GM12874 (cell line): ENCODE results near the gene HNMT.

Source experiments
- TF ChIP-seq, protein P1 (sequence below): IDR thresholded peaks from 2 replicates; pipeline ENCODE4 v1.5.1; 2011; ENCODE audit warnings: low read depth, mild to moderate bottlenecking, control low read depth, low read length, moderate library complexity; ENCODE audit not compliant: insufficient read depth

Gene HNMT

DNA sequence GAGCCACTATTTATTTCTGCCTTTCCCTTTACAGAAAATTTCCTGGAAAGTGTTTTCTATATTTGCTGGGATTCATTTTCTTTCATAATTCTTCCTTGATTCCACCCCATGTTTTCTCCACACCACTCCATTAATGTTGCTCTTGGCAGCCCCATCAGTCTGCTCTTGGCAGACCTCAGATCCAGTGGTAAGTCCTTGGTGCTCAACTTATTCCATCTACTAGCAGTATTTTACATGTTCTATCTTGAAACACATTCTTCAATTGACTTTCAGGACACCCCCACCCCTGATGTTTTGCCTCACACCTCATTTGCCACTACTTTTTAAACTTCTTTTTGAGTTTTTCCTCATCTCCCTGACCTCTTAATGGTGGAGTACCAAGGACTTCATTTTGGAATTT is 65.0 kb downstream of the HNMT start:
- TF ChIP-seq, protein P1, sequence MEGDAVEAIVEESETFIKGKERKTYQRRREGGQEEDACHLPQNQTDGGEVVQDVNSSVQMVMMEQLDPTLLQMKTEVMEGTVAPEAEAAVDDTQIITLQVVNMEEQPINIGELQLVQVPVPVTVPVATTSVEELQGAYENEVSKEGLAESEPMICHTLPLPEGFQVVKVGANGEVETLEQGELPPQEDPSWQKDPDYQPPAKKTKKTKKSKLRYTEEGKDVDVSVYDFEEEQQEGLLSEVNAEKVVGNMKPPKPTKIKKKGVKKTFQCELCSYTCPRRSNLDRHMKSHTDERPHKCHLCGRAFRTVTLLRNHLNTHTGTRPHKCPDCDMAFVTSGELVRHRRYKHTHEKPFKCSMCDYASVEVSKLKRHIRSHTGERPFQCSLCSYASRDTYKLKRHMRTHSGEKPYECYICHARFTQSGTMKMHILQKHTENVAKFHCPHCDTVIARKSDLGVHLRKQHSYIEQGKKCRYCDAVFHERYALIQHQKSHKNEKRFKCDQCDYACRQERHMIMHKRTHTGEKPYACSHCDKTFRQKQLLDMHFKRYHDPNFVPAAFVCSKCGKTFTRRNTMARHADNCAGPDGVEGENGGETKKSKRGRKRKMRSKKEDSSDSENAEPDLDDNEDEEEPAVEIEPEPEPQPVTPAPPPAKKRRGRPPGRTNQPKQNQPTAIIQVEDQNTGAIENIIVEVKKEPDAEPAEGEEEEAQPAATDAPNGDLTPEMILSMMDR, result no peak

DNA sequence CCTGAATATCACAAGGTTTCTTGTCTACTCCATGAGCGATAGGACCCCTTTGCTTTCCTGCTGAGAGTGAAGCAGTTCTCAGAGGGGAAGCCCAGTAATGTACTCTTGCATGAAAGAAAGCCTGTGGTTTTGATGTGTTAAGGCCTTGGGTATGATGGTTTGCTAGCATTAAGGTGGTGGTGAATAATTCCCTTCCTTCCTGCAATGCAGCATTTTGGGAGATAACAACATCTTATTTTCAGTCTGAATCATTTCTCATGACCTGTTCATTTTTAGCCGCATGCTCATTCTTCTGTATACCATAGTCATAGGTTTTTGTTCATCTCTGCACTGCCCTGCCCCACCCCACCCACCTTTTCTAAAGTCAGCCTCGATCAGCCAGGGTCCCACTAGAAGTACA is 66.2 kb downstream of the HNMT start:
- TF ChIP-seq, protein P1, result no peak

DNA sequence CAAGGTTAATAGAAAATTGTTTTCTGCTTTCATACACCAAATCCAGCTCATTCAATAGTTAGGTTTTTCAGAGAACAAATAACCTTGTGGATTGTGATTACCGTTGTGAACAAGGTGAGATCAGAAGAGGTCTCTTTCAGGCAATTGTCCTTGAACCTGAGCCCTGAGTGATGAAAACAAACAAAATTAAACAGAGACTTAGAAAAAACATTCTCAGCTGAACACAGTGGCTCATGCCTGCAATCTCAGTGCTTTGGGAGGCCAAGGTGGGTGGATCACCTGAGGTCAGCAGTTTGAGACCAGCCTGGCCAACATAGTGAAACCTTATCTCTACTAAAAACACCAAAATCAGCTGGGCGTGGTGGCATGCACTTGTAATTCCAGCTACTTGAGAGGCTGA is 68.1 kb downstream of the HNMT start:
- TF ChIP-seq, protein P1, result no peak

DNA sequence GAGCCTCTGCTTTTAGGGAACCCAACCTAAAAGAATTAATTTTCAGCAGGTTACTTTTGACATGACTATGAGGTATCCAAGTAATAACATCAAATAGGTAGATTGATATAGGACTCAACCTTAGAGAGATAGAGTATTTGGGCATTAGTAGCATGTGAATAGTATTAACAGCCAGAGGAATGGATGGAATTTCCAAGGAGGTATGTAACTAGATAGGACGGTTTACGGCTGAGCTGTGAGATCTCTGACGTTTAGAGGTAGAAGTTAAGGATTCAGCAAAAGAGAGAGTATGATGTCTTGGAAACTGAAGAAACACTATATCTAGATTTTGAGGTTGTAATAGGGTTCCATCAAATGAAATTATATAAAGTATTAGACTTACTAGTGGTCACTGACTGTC is 70.3 kb downstream of the HNMT start:
- TF ChIP-seq, protein P1, result no peak

DNA sequence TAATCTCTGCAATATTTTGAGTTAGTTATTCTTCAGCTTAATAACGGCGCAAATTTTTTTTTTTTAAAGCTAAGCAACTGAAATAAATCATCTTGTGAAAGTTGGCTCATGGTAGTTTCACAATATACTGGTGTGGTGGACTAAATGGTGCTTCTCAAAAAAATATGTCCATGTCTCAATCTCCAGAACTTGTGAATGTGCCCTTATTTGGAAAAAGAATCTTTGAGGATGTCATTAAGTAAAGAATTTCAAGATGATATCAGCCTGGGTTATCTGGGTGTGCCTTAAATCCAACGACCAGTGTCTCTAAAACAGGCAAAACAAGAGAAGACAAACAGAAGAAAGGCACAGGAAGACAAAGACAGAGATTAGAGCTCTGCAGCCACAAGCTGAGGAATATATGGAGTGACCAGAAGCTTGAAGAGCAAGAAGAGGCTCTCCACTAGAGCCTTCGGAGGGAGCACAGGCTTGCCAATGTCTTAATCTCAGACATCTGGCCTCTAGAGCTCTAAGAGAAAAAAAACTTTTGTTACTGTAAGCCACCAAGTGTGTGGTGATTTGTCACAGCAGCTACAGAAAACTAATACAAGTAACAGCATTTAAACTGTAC is 71.4 kb downstream of the HNMT start:
- TF ChIP-seq, protein P1, result no peak

DNA sequence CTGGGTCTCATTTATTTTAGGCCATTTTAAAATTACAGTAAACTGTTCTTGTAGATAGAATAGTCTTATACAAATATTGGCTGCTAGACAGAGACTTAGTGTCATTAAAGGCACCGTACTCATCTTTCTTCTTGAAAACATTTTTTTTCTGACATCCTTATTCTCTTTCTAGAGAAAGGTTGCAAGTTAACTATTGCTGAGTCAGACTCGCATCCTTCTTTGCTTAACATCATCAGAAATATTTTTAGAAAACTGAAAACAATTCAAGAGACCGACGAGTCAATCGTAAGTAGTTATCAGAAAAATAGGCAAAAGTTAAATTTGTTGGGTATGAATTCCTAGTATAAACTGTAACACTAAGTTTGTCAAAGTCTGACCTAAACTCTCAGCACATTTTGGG is 72.2 kb downstream of the HNMT start:
- TF ChIP-seq, protein P1, result no peak

DNA sequence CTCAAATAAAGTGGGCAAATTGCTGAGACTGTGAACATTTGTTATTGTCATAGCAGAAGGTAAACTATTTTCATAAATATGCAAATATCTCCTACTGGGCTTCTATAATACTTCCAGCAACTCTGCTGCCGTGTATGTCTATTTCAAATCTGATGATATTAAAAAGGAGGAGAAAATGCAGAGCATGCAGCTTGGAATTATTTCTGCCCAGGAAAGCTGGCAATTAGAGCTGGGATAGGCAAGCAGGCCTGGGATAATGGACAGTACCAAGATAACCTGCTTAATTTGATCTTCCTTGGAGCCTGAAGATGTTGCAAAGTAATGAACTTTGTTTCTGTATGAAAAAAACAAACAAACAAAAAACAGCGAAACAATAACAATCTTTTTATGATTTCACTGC is 72.8 kb downstream of the HNMT start:
- TF ChIP-seq, protein P1, result no peak
